SK-N-SH (cell line): ENCODE data around the gene TRIM7. TPM values are rescaled to one million over a fixed set of nuclear protein-coding genes. Genes with fewer than 3 reads are reported as not detected.

Experiments
- CTCF ChIA-PET: fragments of 300-600, 350-600 bp; formaldehyde crosslinking; extraction: SDS; loops from one replicate; lab custom pipeline; 2021; lab: Yijun Ruan, JAX
- POLR2A ChIA-PET: fragments of 350-600 bp; sonication (Branson Sonifier 250); formaldehyde crosslinking; extraction: SDS; loops from one replicate; lab custom pipeline; 2020; ENCODE audit warnings: antibody characterized with exemption, inconsistent platforms; lab: Yijun Ruan, JAX
- DNase-seq: peaks from one replicate; pipeline ENCODE4 v3.0.0; 2012
- H2AFZ ChIP-seq: fragments of 200-600 bp; sonication (generic); 2 replicates; pipeline ENCODE4 v1.8.1; 2016; ENCODE audit warnings: antibody characterized with exemption, mild to moderate bottlenecking, low read depth
- H3F3A ChIP-seq: fragments of 200-600 bp; sonication (generic); replicated peaks from 2 replicates; pipeline ENCODE3; 2016; ENCODE audit warnings: antibody characterized with exemption, mild to moderate bottlenecking; ENCODE audit not compliant: insufficient read depth
- H3K27ac ChIP-seq, 2 experiments: fragments of 200-500 bp in 1 of 2; fragments of 200-600 bp in 1 of 2; sonication (Bioruptor generic) in 1 of 2; sonication (generic), shearing (Covaris generic) in 1 of 2; 2 replicates each; pipeline versions ENCODE4 v1.5.1 to v1.6.1; 2014 to 2016; ENCODE audit warnings: low read depth in 2 of 2, inconsistent platforms in 1 of 2, low read length in 1 of 2, mild to moderate bottlenecking in 1 of 2, mixed read lengths in 1 of 2
- H3K27me3 ChIP-seq: fragments of 200-600 bp; sonication (generic), shearing (Covaris generic); 2 replicates; pipeline ENCODE4 v1.6.1; 2016; ENCODE audit warnings: mixed run types; ENCODE audit not compliant: insufficient read depth
- H3K36me3 ChIP-seq, 2 experiments: fragments of 200-500 bp in 1 of 2; fragments of 200-600 bp in 1 of 2; sonication (Bioruptor generic) in 1 of 2; sonication (generic) in 1 of 2; replicated peaks in 1 of 2; 2 replicates each; pipeline versions ENCODE3 to v1.5.1; 2014 to 2016; ENCODE audit warnings: low read length in 1 of 2, mild to moderate bottlenecking in 1 of 2; ENCODE audit not compliant: insufficient read depth in 2 of 2, control insufficient read depth in 1 of 2
- H3K4me1 ChIP-seq, 2 experiments: fragments of 200-500 bp in 1 of 2; fragments of 200-600 bp in 1 of 2; sonication (Bioruptor generic) in 1 of 2; sonication (generic), shearing (Covaris generic) in 1 of 2; 2 replicates each; pipeline versions ENCODE4 v1.5.1 to v1.6.1; 2014 to 2016; ENCODE audit warnings: low read depth in 1 of 2, low read length in 1 of 2, mixed run types in 1 of 2; ENCODE audit not compliant: insufficient read depth in 2 of 2, control insufficient read depth in 1 of 2
- H3K4me2 ChIP-seq: fragments of 200-600 bp; sonication (generic), shearing (Covaris generic); 2 replicates; pipeline ENCODE4 v1.6.1; 2017; ENCODE audit warnings: mixed run types
- H3K4me3 ChIP-seq, 2 experiments: fragments of 200-500 bp in 1 of 2; fragments of 200-600 bp in 1 of 2; sonication (Bioruptor generic) in 1 of 2; sonication (generic), shearing (Covaris generic) in 1 of 2; 2 replicates each; pipeline versions ENCODE4 v1.5.1 to v1.8.1; 2014 to 2016; ENCODE audit warnings: low read depth in 2 of 2, inconsistent platforms in 1 of 2, low read length in 1 of 2, mild to moderate bottlenecking in 1 of 2, mixed read lengths in 1 of 2, moderate library complexity in 1 of 2
- H3K79me2 ChIP-seq: fragments of 200-600 bp; sonication (generic); 2 replicates; pipeline ENCODE4 v1.8.1; 2017; ENCODE audit warnings: mild to moderate bottlenecking; ENCODE audit not compliant: insufficient read depth
- H3K9ac ChIP-seq: fragments of 200-600 bp; sonication (generic); 2 replicates; pipeline ENCODE4 v1.6.1; 2017; ENCODE audit warnings: mixed run types
- H3K9me2 ChIP-seq: fragments of 200-600 bp; sonication (generic); 2 replicates; pipeline ENCODE4 v1.6.1; 2017; ENCODE audit warnings: mixed run types
- H3K9me3 ChIP-seq: fragments of 200-600 bp; sonication (generic); 2 replicates; pipeline ENCODE4 v1.6.1; 2017; ENCODE audit warnings: mixed run types, mild to moderate bottlenecking, moderate library complexity
- H4K20me1 ChIP-seq: fragments of 200-600 bp; sonication (generic); 2 replicates; pipeline ENCODE4 v1.6.1; 2017; ENCODE audit warnings: mild to moderate bottlenecking, mixed run types; ENCODE audit not compliant: insufficient read depth
- CHD2 ChIP-seq: fragments of 150-350 bp; IDR thresholded peaks from 2 replicates; pipeline ENCODE4 v1.6.1; 2018; ENCODE audit warnings: low read length; ENCODE audit not compliant: partially characterized antibody
- EP300 ChIP-seq, 2 experiments: IDR thresholded peaks; 2 replicates each; pipeline versions ENCODE4 v1.4.0 to v1.6.1; 2012; ENCODE audit warnings: borderline replicate concordance in 1 of 2, low read depth in 1 of 2, low read length in 1 of 2
- FOXJ3 ChIP-seq: sonication (generic); formaldehyde crosslinking; IDR thresholded peaks from 2 replicates; pipeline ENCODE4 v1.5.1; 2020; ENCODE audit warnings: mild to moderate bottlenecking, missing genetic modification reagents
- GABPA ChIP-seq: IDR thresholded peaks from 2 replicates; pipeline ENCODE4 v1.4.0; 2012; ENCODE audit warnings: low read depth, mild to moderate bottlenecking
- GATA2 ChIP-seq: sonication (generic); formaldehyde crosslinking; IDR thresholded peaks from 2 replicates; pipeline ENCODE4 v1.5.0; 2020; ENCODE audit warnings: mild to moderate bottlenecking, missing genetic modification reagents
- MAX ChIP-seq: IDR thresholded peaks from 2 replicates; pipeline ENCODE4 v1.4.0; 2012; ENCODE audit warnings: low read depth
- RAD21 ChIP-seq: IDR thresholded peaks from 2 replicates; pipeline ENCODE4 v1.6.1; 2012; ENCODE audit warnings: mild to moderate bottlenecking, low read length
- RCOR1 ChIP-seq: fragments of 150-350 bp; IDR thresholded peaks from 2 replicates; pipeline ENCODE4 v1.6.1; 2017; ENCODE audit warnings: antibody characterized with exemption, low read length
- RXRA ChIP-seq: IDR thresholded peaks from 2 replicates; pipeline ENCODE4 v1.4.0; 2012; ENCODE audit warnings: low read depth, mild to moderate bottlenecking, borderline replicate concordance
- USF1 ChIP-seq: IDR thresholded peaks from 2 replicates; pipeline ENCODE4 v1.4.0; 2012; ENCODE audit warnings: low read depth, borderline replicate concordance
- USF2 ChIP-seq: fragments of 150-350 bp; IDR thresholded peaks from 2 replicates; pipeline ENCODE4 v1.6.1; 2017; ENCODE audit warnings: antibody characterized with exemption, low read length, low read depth, borderline replicate concordance
- WGBS: methylation state at CpG from one replicate; pipeline ENCODE4 v1.1.6; 2017; ENCODE audit warnings: low lambda C conversion rate; 5-methylcytosine and 5-hydroxymethylcytosine counted together
- polyA plus RNA-seq, 3 experiments: library from polyadenylated mRNA; depleted of rRNA; stranded (reverse); fragments of >200 nt; gene quantifications; 2 replicates each; pipeline ENCODE4 v1.2.3, GENCODE V29; 2012

Gene TRIM7
- polyA plus RNA-seq, 1 of the 3 experiments (the other 2 are of a cell fraction), result 3.5 TPM

GRCh38 chr5:181229996-181230395 lies 25.0 kb upstream of the TRIM7 start:
- H3K27me3 ChIP-seq, result no peaks in the 10 kb centered on the region
- no peak for DNase-seq
- CTCF ChIA-PET, result interaction anchor here (0.8 to 1.2 kb wide), 2 partner anchors 12 to 46 kb away, joined by 3 read pairs; no protein-coding TSS in a partner anchor
- H3K4me1 ChIP-seq, result peaks cover 0 to 5% of the 10 kb centered on the region in 2 experiments; a peak in 2 of 4 replicates
- H3F3A ChIP-seq, result peaks cover 19% of the 10 kb centered on the region
- 0 out of 2 replicates have a peak, but pooled peaks cover 3% of the 10 kb centered on the region for H4K20me1 ChIP-seq
- H3K9me2 ChIP-seq, result no peaks in the 10 kb centered on the region
- no peak overlapping the region for H3K27ac ChIP-seq
- no peak overlapping the region for H3K9ac ChIP-seq
- H3K9me3 ChIP-seq, result no peaks in the 10 kb centered on the region
- no peak overlapping the region for H3K4me3 ChIP-seq
- H2AFZ ChIP-seq, result no peak overlapping the region
- H3K36me3 ChIP-seq, result peaks cover 20 to 49% of the 10 kb centered on the region in 2 experiments
- no peak overlapping the region for H3K4me2 ChIP-seq
- TF ChIP-seq CHD2 (no peak), USF2 (no peak), EP300 (IDR thresholded peaks at IDR 0.05; ENCODE audit: borderline replicate concordance in 1 of 2, low read depth in 1 of 2, low read length in 1 of 2) (no peak), USF1 (no peak), RXRA (no peak), GATA2 (CRISPR knock-in tag) (no peak), FOXJ3 (no peak), GABPA (no peak), RCOR1 (no peak)
- peaks cover 38% of the 10 kb centered on the region for H3K79me2 ChIP-seq
- POLR2A ChIA-PET, result no interaction called here
- WGBS, result 93% methylated on average over 13 of the region's 13 CpGs

GRCh38 chr5:181224390-181225229 lies 19.6 kb upstream of the TRIM7 start:
- no peaks in the 10 kb centered on the region for H4K20me1 ChIP-seq
- H3K27ac ChIP-seq, result peak overlapping the region; percentile 97 to 98; a peak in 3 of 4 replicates
- peak overlapping the region; percentile 95 for H3K9ac ChIP-seq
- H3K4me3 ChIP-seq, result peak overlapping the region; percentile 67 to 86
- peaks cover 0 to 15% of the 10 kb centered on the region in 2 experiments; a peak in 2 of 4 replicates for H3K4me1 ChIP-seq
- H2AFZ ChIP-seq, result no peak overlapping the region; the same call in 1 of the 2 replicates
- no peak for TF ChIP-seq RAD21
- 0 out of 2 replicates have a peak, but pooled peaks have one; percentile 5 for TF ChIP-seq MAX
- no peak for TF ChIP-seq USF1
- peak overlapping the region; percentile 97 for H3K4me2 ChIP-seq
- 36% methylated on average over 15 of the region's 22 CpGs for WGBS
- DNase-seq, result peak; percentile 38
- peaks cover 52% of the 10 kb centered on the region for H3K79me2 ChIP-seq
- ChIA-PET CTCF (interaction anchor here (0.6 to 3.5 kb wide), 4 partner anchors 17 to 41 kb away, joined by 3 to 14 read pairs (median 6); no protein-coding TSS in a partner anchor), POLR2A (interaction anchor here (0.8 to 3.4 kb wide), 7 partner anchors 8 to 51 kb away, joined by 3 to 29 read pairs (median 7); no protein-coding TSS in a partner anchor)
- peaks cover 21% of the 10 kb centered on the region for H3F3A ChIP-seq
- no peaks in the 10 kb centered on the region for H3K9me2 ChIP-seq
- peaks cover 7 to 12% of the 10 kb centered on the region in 2 experiments for H3K36me3 ChIP-seq
- H3K27me3 ChIP-seq, result no peaks in the 10 kb centered on the region
- no peaks in the 10 kb centered on the region for H3K9me3 ChIP-seq
